Measurements from ENCODE around the gene ABHD2.

ABHD2 gene

DNA sequence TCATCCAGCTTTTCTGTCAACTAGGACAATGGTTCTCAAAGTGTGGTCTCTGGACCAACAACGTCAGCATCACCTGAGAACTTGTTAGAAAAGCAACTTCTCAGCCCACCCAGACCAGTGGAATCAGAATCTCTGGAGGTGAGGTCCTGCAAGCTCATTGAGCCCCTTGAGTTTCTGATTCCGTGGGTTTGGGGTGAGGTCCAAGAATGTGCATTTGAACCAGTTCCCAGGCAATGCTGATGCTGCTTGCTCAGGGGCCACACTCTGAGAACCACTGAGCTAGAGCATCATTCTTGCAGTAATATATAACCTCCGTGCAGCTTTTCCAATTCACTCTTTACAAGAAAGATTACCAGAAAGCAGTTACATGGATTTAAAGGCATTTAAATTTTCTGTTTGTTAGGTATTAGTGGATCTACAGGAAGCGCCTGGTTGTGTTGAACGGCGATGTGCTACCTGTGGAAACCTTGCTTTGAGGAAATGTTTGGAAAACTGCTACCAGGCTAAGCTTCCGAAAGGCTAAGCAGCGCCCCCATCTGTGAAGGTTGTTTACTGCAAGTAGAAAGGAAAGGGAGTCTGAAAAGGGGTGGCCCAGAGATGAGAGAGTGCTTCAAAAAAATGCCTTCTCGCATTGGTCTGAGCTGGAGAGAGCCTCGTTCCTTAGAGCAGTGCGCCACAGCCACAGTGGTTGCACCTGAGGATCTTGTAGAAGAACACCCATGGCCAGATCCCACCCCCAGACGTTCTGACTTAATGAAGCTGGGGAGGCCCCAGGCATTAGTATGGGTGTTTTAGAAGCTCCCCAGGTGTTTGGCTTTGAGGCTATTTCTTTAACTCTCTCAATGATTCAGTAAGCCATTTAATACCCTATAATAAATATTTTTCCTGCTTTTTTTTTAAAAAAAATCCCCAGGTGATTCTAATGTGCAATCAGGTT lies 83.1 kb downstream of the ABHD2 start:
- TF ChIP-seq, protein P1, sequence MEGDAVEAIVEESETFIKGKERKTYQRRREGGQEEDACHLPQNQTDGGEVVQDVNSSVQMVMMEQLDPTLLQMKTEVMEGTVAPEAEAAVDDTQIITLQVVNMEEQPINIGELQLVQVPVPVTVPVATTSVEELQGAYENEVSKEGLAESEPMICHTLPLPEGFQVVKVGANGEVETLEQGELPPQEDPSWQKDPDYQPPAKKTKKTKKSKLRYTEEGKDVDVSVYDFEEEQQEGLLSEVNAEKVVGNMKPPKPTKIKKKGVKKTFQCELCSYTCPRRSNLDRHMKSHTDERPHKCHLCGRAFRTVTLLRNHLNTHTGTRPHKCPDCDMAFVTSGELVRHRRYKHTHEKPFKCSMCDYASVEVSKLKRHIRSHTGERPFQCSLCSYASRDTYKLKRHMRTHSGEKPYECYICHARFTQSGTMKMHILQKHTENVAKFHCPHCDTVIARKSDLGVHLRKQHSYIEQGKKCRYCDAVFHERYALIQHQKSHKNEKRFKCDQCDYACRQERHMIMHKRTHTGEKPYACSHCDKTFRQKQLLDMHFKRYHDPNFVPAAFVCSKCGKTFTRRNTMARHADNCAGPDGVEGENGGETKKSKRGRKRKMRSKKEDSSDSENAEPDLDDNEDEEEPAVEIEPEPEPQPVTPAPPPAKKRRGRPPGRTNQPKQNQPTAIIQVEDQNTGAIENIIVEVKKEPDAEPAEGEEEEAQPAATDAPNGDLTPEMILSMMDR (IDR thresholded peaks at IDR 0.05; ENCODE audit: low read depth, low read length) = peak; percentile 86
- no peak for TF ChIP-seq EZH2phosphoT487 (IDR thresholded peaks at IDR 0.05; ENCODE audit: low read depth)
- no peaks in the 10 kb centered on the region for H3K36me3 ChIP-seq (replicated peaks; ENCODE audit: low read depth, low read length)
- no peak overlapping the region for H2AFZ ChIP-seq (ENCODE audit: low read depth, low read length)
- H3K4me2 ChIP-seq (ENCODE audit: low read length) = no peak overlapping the region
- H3K9me3 ChIP-seq (ENCODE audit: insufficient read depth, low read length) = no peaks in the 10 kb centered on the region
- H3K9ac ChIP-seq (ENCODE audit: low read length) = no peak overlapping the region
- H3K79me2 ChIP-seq (ENCODE audit: low read length) = no peaks in the 10 kb centered on the region
- H4K20me1 ChIP-seq (ENCODE audit: insufficient read depth, low read length) = no peaks in the 10 kb centered on the region
- H3K27me3 ChIP-seq (ENCODE audit: low read depth, low read length) = no peaks in the 10 kb centered on the region
- H3K4me3 ChIP-seq (ENCODE audit: low read length) = no peak overlapping the region
- peaks cover 21% of the 10 kb centered on the region for H3K4me1 ChIP-seq (ENCODE audit: low read length)
- H3K27ac ChIP-seq (ENCODE audit: low read length) = no peak overlapping the region

DNA sequence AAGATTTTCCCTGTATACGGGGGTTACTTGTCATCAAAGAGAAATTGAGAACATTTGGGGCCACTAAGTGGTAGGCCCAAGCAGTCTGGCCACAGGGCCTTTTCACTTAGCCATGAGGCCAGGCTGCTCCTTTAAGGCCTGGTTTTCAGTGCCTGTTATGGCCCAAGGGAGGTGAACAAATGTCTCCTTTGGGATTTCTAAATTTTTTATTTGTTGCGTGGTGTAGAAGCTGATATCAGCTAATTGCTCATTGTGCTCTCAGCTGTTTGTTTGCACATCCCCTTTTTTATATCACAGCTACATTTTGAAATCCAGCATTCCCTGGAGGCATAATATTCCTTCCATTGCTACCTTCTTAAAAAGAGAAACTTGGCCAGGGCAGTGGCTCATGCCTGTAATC lies 84.7 kb downstream of the ABHD2 start:
- no peak overlapping the region for H3K4me3 ChIP-seq (ENCODE audit: low read length)
- no peak for TF ChIP-seq EZH2phosphoT487 (IDR thresholded peaks at IDR 0.05; ENCODE audit: low read depth)
- TF ChIP-seq, protein P1 (IDR thresholded peaks at IDR 0.05; ENCODE audit: low read depth, low read length) = no peak
- H2AFZ ChIP-seq (ENCODE audit: low read depth, low read length) = no peak overlapping the region
- no peaks in the 10 kb centered on the region for H4K20me1 ChIP-seq (ENCODE audit: insufficient read depth, low read length)
- H3K36me3 ChIP-seq (replicated peaks; ENCODE audit: low read depth, low read length) = peaks cover 9% of the 10 kb centered on the region
- H3K9ac ChIP-seq (ENCODE audit: low read length) = no peak overlapping the region
- H3K27me3 ChIP-seq (ENCODE audit: low read depth, low read length) = no peaks in the 10 kb centered on the region
- no peaks in the 10 kb centered on the region for H3K9me3 ChIP-seq (ENCODE audit: insufficient read depth, low read length)
- peaks cover 13% of the 10 kb centered on the region for H3K4me1 ChIP-seq (ENCODE audit: low read length)
- no peak overlapping the region for H3K4me2 ChIP-seq (ENCODE audit: low read length)
- H3K79me2 ChIP-seq (ENCODE audit: low read length) = no peaks in the 10 kb centered on the region
- H3K27ac ChIP-seq (ENCODE audit: low read length) = no peak overlapping the region

DNA sequence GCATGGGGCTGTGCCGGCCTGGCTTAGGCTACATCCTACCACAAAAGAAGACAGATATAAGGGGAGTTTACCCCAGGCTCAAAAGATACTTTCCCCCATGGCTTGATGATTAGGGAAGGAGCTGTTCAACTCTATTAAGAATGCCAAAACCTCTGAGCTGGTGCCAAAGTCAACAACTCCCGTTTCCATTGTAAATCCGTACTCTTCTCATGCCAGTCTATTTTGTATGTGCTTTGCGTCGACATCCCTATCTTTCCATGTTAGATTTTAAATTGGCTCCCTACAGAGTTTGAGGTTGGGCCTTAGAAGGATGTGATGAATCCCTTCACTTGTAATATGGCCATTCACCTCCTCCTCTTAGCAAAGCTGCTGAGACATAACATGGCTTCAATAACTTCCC lies 86.2 kb downstream of the ABHD2 start:
- H4K20me1 ChIP-seq (ENCODE audit: insufficient read depth, low read length) = no peaks in the 10 kb centered on the region
- no peak overlapping the region for H3K4me3 ChIP-seq (ENCODE audit: low read length)
- H3K9ac ChIP-seq (ENCODE audit: low read length) = no peak overlapping the region
- peaks cover 20% of the 10 kb centered on the region for H3K4me1 ChIP-seq (ENCODE audit: low read length)
- H3K27me3 ChIP-seq (ENCODE audit: low read depth, low read length) = no peaks in the 10 kb centered on the region
- H2AFZ ChIP-seq (ENCODE audit: low read depth, low read length) = no peak overlapping the region
- H3K27ac ChIP-seq (ENCODE audit: low read length) = no peak overlapping the region
- no peak overlapping the region for H3K4me2 ChIP-seq (ENCODE audit: low read length)
- no peaks in the 10 kb centered on the region for H3K9me3 ChIP-seq (ENCODE audit: insufficient read depth, low read length)
- H3K36me3 ChIP-seq (replicated peaks; ENCODE audit: low read depth, low read length) = peaks cover 9% of the 10 kb centered on the region
- TF ChIP-seq EZH2phosphoT487 (IDR thresholded peaks at IDR 0.05; ENCODE audit: low read depth) = no peak
- TF ChIP-seq, protein P1 (IDR thresholded peaks at IDR 0.05; ENCODE audit: low read depth, low read length) = no peak
- no peaks in the 10 kb centered on the region for H3K79me2 ChIP-seq (ENCODE audit: low read length)

DNA sequence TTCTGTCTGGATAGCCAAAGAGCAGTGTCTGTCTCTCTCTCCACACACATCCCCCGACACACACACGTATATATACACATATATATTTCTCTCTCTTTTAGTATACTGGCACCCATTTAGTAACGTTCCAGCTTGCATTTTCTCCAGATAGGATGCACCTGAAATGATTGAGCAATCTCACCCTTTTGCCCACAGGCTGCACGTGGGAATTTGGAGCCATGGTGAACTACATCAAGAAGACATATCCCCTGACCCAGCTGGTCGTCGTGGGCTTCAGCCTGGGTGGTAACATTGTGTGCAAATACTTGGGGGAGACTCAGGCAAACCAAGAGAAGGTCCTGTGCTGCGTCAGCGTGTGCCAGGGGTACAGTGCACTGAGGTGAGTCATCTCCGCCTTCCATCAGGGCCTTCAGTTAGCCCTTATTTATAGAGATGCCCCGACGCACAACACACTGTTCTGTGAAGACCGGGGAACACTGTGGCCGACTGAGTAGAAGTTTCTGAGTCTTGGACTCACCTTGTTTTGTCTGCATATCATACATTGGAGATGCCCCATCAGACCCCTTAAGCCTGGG lies 87.4 kb downstream of the ABHD2 start:
- H3K4me1 ChIP-seq (ENCODE audit: low read length) = peaks cover 33% of the 10 kb centered on the region
- no peaks in the 10 kb centered on the region for H3K27me3 ChIP-seq (ENCODE audit: low read depth, low read length)
- peaks cover 12% of the 10 kb centered on the region for H3K36me3 ChIP-seq (replicated peaks; ENCODE audit: low read depth, low read length)
- no peaks in the 10 kb centered on the region for H3K79me2 ChIP-seq (ENCODE audit: low read length)
- H3K9me3 ChIP-seq (ENCODE audit: insufficient read depth, low read length) = no peaks in the 10 kb centered on the region
- H4K20me1 ChIP-seq (ENCODE audit: insufficient read depth, low read length) = no peaks in the 10 kb centered on the region
- TF ChIP-seq, protein P1 (IDR thresholded peaks at IDR 0.05; ENCODE audit: low read depth, low read length) = no peak
- TF ChIP-seq EZH2phosphoT487 (IDR thresholded peaks at IDR 0.05; ENCODE audit: low read depth) = no peak
- no peak overlapping the region for H3K27ac ChIP-seq (ENCODE audit: low read length)
- H3K9ac ChIP-seq (ENCODE audit: low read length) = no peak overlapping the region
- H2AFZ ChIP-seq (ENCODE audit: low read depth, low read length) = no peak overlapping the region
- H3K4me2 ChIP-seq (ENCODE audit: low read length) = no peak overlapping the region
- no peak overlapping the region for H3K4me3 ChIP-seq (ENCODE audit: low read length)

Data from OCI-LY3 (cell line).